ENCODE data around the gene ZNHIT2. TPM values are rescaled to one million over a fixed set of nuclear protein-coding genes. Genes with fewer than 3 reads are reported as not detected.
A peak's percentile ranks its signal among the peaks of the same experiment; 100 is the strongest.

ZNHIT2 gene
- total and polyA plus RNA-seq, 8 donors: 3.1 to 10.6 (median 5.8) TPM

GRCh38 chr11:65116370-65117205, 913 bp downstream of the ZNHIT2 start:
- DNase-seq (peak in 1 of 4 donors; percentile 85), ATAC-seq (peak; percentile 11)
- Histone ChIP-seq H3K27ac (peak overlapping the region; percentile 81 to 93), H3K27me3 (peaks cover 0 to 15% of the 10 kb centered on the region in 2 donors), H3K9me3 (no peaks in the 10 kb centered on the region), H3K36me3 (peaks cover 0 to 45% of the 10 kb centered on the region in 2 donors), H3K4me1 (peaks cover 27 to 70% of the 10 kb centered on the region in 2 donors), H3K4me3 (peak overlapping the region; percentile 90 to 92)
- no peak for TF ChIP-seq CTCF (IDR thresholded peaks at IDR 0.05)
- intact Hi-C loops (cut with DNase I): no loop called here

- no peak for ATAC-seq
- Histone ChIP-seq H3K4me1 (peaks cover 23 to 70% of the 10 kb centered on the region in 2 donors), H3K4me3 (peak overlapping the region in 1 of 2 donors; percentile 90), H3K36me3 (peaks cover 0 to 38% of the 10 kb centered on the region in 2 donors), H3K9me3 (no peaks in the 10 kb centered on the region), H3K27ac (no peak overlapping the region), H3K27me3 (peaks cover 0 to 15% of the 10 kb centered on the region in 2 donors)
- intact Hi-C loops (cut with DNase I): no loop called here
- no peak for TF ChIP-seq CTCF (IDR thresholded peaks at IDR 0.05)
- DNase-seq: no peak
These were observed 2.0 kb downstream of the ZNHIT2 start for GRCh38 chr11:65115361-65116082.

- no peak overlapping the region for H3K27ac ChIP-seq
- DNase-seq: no peak
- no peak overlapping the region for H3K4me3 ChIP-seq
- ATAC-seq: no peak
- no peak for TF ChIP-seq CTCF (IDR thresholded peaks at IDR 0.05)
- intact Hi-C loops (cut with DNase I): no loop called here
- peaks cover 0 to 15% of the 10 kb centered on the region in 2 donors for H3K27me3 ChIP-seq
- H3K4me1 ChIP-seq: peaks cover 25 to 65% of the 10 kb centered on the region in 2 donors
- no peaks in the 10 kb centered on the region for H3K9me3 ChIP-seq
- peaks cover 0 to 32% of the 10 kb centered on the region in 2 donors for H3K36me3 ChIP-seq
These were observed 2.8 kb downstream of the ZNHIT2 start for GRCh38 chr11:65114538-65115171.

- intact Hi-C loops (cut with DNase I): no loop called here
- H3K27ac ChIP-seq: no peak overlapping the region
- peaks cover 0 to 32% of the 10 kb centered on the region in 2 donors for H3K36me3 ChIP-seq
- no peaks in the 10 kb centered on the region for H3K9me3 ChIP-seq
- no peak for TF ChIP-seq CTCF (IDR thresholded peaks at IDR 0.05)
- H3K4me3 ChIP-seq: no peak overlapping the region
- no peak for DNase-seq
- peaks cover 0 to 15% of the 10 kb centered on the region in 2 donors for H3K27me3 ChIP-seq
- no peak for ATAC-seq
- H3K4me1 ChIP-seq: peaks cover 25 to 61% of the 10 kb centered on the region in 2 donors
These were observed 3.7 kb downstream of the ZNHIT2 start for GRCh38 chr11:65113839-65114238.

Measured in left lung (tissue), 10 donors.